ENCODE data around the gene DTNBP1. TPM values are rescaled to one million over a fixed set of nuclear protein-coding genes. Genes with fewer than 3 reads are reported as not detected.

DTNBP1 gene
- total RNA-seq, 2 donors from 2014 or later, result 21.0 to 26.9 TPM

- no peak for DNase-seq
- peak; percentile 26 for ATAC-seq
- intact Hi-C loops (cut with DNase I, micrococcal nuclease), result no loop called here
Observed at GRCh38 chr6:15501826-15502445, 160.9 kb downstream of the DTNBP1 start.

- DNase-seq, result no peak
- intact Hi-C loops (cut with DNase I, micrococcal nuclease), result no loop called here
- ATAC-seq, result no peak
Observed at GRCh38 chr6:15500901-15501825, 161.7 kb downstream of the DTNBP1 start.

GRCh38 chr6:15500078-15500740 lies 162.6 kb downstream of the DTNBP1 start:
- DNase-seq (no peak), ATAC-seq (no peak)
- intact Hi-C loops (cut with DNase I, micrococcal nuclease), result no loop called here

- DNase-seq (no peak), ATAC-seq (no peak)
- intact Hi-C loops (cut with DNase I, micrococcal nuclease), result loop anchor here in 1 of 2 donors (10.0 kb wide), 1 partner anchor 125 kb away; no protein-coding TSS in a partner anchor
Observed at GRCh38 chr6:15499591-15499990, 163.2 kb downstream of the DTNBP1 start.

- ATAC-seq, result no peak
- intact Hi-C loops (cut with DNase I, micrococcal nuclease), result loop anchor here in 1 of 2 donors (10.0 kb wide), 1 partner anchor 126 kb away; no protein-coding TSS in a partner anchor
- no peak for DNase-seq
Observed at GRCh38 chr6:15499125-15499524, 163.7 kb downstream of the DTNBP1 start.

GRCh38 chr6:15498640-15499039 lies 164.2 kb downstream of the DTNBP1 start:
- intact Hi-C loops (cut with DNase I, micrococcal nuclease), result loop anchor here in 1 of 2 donors (10.0 kb wide), 1 partner anchor 126 kb away; no protein-coding TSS in a partner anchor
- ATAC-seq (no peak), DNase-seq (no peak)

GRCh38 chr6:15496345-15497131 lies 166.3 kb downstream of the DTNBP1 start:
- intact Hi-C loops (cut with DNase I, micrococcal nuclease), result loop anchor here in 1 of 2 donors (10.0 kb wide), 1 partner anchor 128 kb away; no protein-coding TSS in a partner anchor
- ATAC-seq, result no peak
- DNase-seq, result no peak

GRCh38 chr6:15495375-15495901 lies 167.4 kb downstream of the DTNBP1 start:
- no peak for DNase-seq
- intact Hi-C loops (cut with DNase I, micrococcal nuclease), result loop anchor here in 1 of 2 donors (10.0 kb wide), 1 partner anchor 129 kb away; no protein-coding TSS in a partner anchor
- ATAC-seq, result peak; percentile 33

GRCh38 chr6:15493437-15494168 lies 169.2 kb downstream of the DTNBP1 start:
- intact Hi-C loops (cut with DNase I, micrococcal nuclease), result loop anchor here in 1 of 2 donors (10.0 kb wide), 1 partner anchor 131 kb away; no protein-coding TSS in a partner anchor
- no peak for ATAC-seq
- DNase-seq, result no peak

GRCh38 chr6:15491986-15492269 lies 170.9 kb downstream of the DTNBP1 start:
- intact Hi-C loops (cut with DNase I, micrococcal nuclease), result loop anchor here in 1 of 2 donors (10.0 kb wide), 1 partner anchor 133 kb away; no protein-coding TSS in a partner anchor
- DNase-seq (no peak), ATAC-seq (no peak)

GRCh38 chr6:15491255-15491985 lies 171.4 kb downstream of the DTNBP1 start:
- intact Hi-C loops (cut with DNase I, micrococcal nuclease), result loop anchor here in 1 of 2 donors (10.0 kb wide), 1 partner anchor 133 kb away; no protein-coding TSS in a partner anchor
- ATAC-seq (peak; percentile 79), DNase-seq (peak in 1 of 2 donors; percentile 69)

GRCh38 chr6:15490242-15491100 lies 172.4 kb downstream of the DTNBP1 start:
- DNase-seq, result no peak
- no peak for ATAC-seq
- intact Hi-C loops (cut with DNase I, micrococcal nuclease), result loop anchor here in 1 of 2 donors (10.0 kb wide), 1 partner anchor 134 kb away; no protein-coding TSS in a partner anchor

GRCh38 chr6:15489261-15489962 lies 173.4 kb downstream of the DTNBP1 start:
- ATAC-seq, result no peak
- DNase-seq, result no peak
- intact Hi-C loops (cut with DNase I, micrococcal nuclease), result no loop called here

- DNase-seq (no peak), ATAC-seq (no peak)
- intact Hi-C loops (cut with DNase I, micrococcal nuclease), result no loop called here
Observed at GRCh38 chr6:15487262-15487661, 175.6 kb downstream of the DTNBP1 start.

GRCh38 chr6:15485936-15486335 lies 176.9 kb downstream of the DTNBP1 start:
- intact Hi-C loops (cut with DNase I, micrococcal nuclease), result no loop called here
- ATAC-seq (no peak), DNase-seq (no peak)
